Breast epithelium (tissue), 4 donors: Measurements from ENCODE around the gene RAB6D. TPM values are rescaled to one million over a fixed set of nuclear protein-coding genes. Genes with fewer than 3 reads are reported as not detected.
"Not testable (repeated sequence)": the region's sequence is repeated elsewhere in the genome, so short reads cannot be mapped to it uniquely, and the experiment has no call there.

Source experiments
- DNase-seq, 2 donors: peaks; one replicate each; pipeline ENCODE4 v3.0.0-alpha.2; 2019; ENCODE audit warnings: low spot score in 2 of 2
- H3K27ac ChIP-seq, 2 donors: fragments of 200-600 bp; sonication (generic) in 1 of 2; one replicate each; pipeline ENCODE4 v1.5.1; 2016 to 2019; ENCODE audit warnings: mild to moderate bottlenecking in 1 of 2
- H3K27me3 ChIP-seq, 2 donors: fragments of 200-600 bp; sonication (generic) in 1 of 2; one replicate each; pipeline versions ENCODE4 v1.5.1 to v1.6.0; 2017 to 2019; ENCODE audit warnings: control low read depth in 1 of 2, mild to moderate bottlenecking in 1 of 2
- H3K36me3 ChIP-seq: fragments of 200-600 bp; one replicate; pipeline ENCODE4 v1.5.1; 2019
- H3K4me1 ChIP-seq, 2 donors: fragments of 200-600 bp; sonication (generic); one replicate each; pipeline ENCODE4 v1.5.1; 2016 to 2019; ENCODE audit warnings: control low read depth in 1 of 2
- H3K4me3 ChIP-seq, 3 donors: fragments of 200-600 bp; sonication (generic); 1 replicate in 2 of 3; 2 replicates in 1 of 3; pipeline ENCODE4 v1.5.1; 2016 to 2019; ENCODE audit warnings: mild to moderate bottlenecking in 3 of 3, moderate library complexity in 2 of 3
- H3K9me3 ChIP-seq, 2 donors: fragments of 200-600 bp; sonication (generic) in 1 of 2; one replicate each; pipeline ENCODE4 v1.5.1; 2016 to 2019; ENCODE audit warnings: control low read depth in 1 of 2
- POLR2A ChIP-seq: fragments of 450-650 bp; IDR thresholded peaks from one replicate; pipeline ENCODE4 v1.6.1; 2016; ENCODE audit warnings: antibody characterized with exemption, mild to moderate bottlenecking, moderate library complexity
- POLR2AphosphoS5 ChIP-seq, 3 donors: sonication (generic); formaldehyde crosslinking; IDR thresholded peaks; one replicate each; pipeline ENCODE4 v1.6.1; 2017; ENCODE audit warnings: antibody characterized with exemption in 3 of 3
- intact Hi-C: fragments of 100-400 bp; cut with DNase I; formaldehyde crosslinking; loops from one replicate; pipeline ENCODE4 v1.15.1; 2023; ENCODE audit warnings: low total_unique reads
- total RNA-seq, 3 donors: library from RNA; depleted of rRNA; stranded (reverse); fragments of >200 nt; gene quantifications; one replicate each; pipeline ENCODE4 v1.1.0, GENCODE V29; 2016
- TF ChIP-seq, protein P1 (sequence below), 3 donors: fragments of 450-650 bp; IDR thresholded peaks; one replicate each; pipeline ENCODE4 v1.5.1; 2016 to 2017; ENCODE audit warnings: antibody characterized with exemption in 3 of 3, mild to moderate bottlenecking in 3 of 3, moderate library complexity in 3 of 3

Gene RAB6D
- total RNA-seq, 3 donors from 2014 or later: not detected

DNA sequence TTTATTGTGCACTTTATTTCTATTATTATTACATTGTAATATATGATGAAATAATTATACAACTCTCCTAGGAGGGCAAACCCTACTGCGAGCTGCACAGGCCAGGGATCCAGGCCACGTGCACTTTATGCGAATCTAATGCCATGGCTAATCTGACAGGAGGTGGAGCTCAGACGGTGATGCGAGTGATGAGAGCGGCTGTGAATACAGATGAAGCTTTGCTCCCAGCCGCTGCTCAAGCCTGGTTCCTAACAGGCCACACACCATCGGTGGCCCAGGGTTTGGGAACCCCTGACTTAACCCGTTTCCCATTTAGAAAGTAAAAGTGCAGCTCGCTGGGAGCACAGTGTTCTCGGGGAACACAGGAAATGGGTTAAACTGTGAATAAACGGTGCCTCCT, 40.8 kb upstream of the RAB6D start:
- H3K27me3 ChIP-seq: peaks cover 0 to 12% of the 10 kb centered on the region in 2 donors
- TF ChIP-seq, protein P1, sequence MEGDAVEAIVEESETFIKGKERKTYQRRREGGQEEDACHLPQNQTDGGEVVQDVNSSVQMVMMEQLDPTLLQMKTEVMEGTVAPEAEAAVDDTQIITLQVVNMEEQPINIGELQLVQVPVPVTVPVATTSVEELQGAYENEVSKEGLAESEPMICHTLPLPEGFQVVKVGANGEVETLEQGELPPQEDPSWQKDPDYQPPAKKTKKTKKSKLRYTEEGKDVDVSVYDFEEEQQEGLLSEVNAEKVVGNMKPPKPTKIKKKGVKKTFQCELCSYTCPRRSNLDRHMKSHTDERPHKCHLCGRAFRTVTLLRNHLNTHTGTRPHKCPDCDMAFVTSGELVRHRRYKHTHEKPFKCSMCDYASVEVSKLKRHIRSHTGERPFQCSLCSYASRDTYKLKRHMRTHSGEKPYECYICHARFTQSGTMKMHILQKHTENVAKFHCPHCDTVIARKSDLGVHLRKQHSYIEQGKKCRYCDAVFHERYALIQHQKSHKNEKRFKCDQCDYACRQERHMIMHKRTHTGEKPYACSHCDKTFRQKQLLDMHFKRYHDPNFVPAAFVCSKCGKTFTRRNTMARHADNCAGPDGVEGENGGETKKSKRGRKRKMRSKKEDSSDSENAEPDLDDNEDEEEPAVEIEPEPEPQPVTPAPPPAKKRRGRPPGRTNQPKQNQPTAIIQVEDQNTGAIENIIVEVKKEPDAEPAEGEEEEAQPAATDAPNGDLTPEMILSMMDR (IDR thresholded peaks at IDR 0.05): no peak
- no peak for TF ChIP-seq POLR2AphosphoS5 (IDR thresholded peaks at IDR 0.05)
- no peak for TF ChIP-seq POLR2A
- no peaks in the 10 kb centered on the region for H3K36me3 ChIP-seq
- no peaks in the 10 kb centered on the region for H3K9me3 ChIP-seq
- intact Hi-C loops: loop anchor here (5.0 kb wide), 1 partner anchor 993 kb away; no protein-coding TSS in a partner anchor
- no peaks in the 10 kb centered on the region for H3K4me1 ChIP-seq
- DNase-seq: no peak
- H3K27ac ChIP-seq: no peak overlapping the region
- no peak overlapping the region for H3K4me3 ChIP-seq

GRCh38 chr2:131402320-131403039, 38.5 kb upstream of the RAB6D start:
- TF ChIP-seq POLR2AphosphoS5 (IDR thresholded peaks at IDR 0.05) (no peak), POLR2A (no peak)
- TF ChIP-seq, protein P1 (IDR thresholded peaks at IDR 0.05): no peak
- no peak overlapping the region for H3K27ac ChIP-seq
- H3K4me1 ChIP-seq: no peaks in the 10 kb centered on the region
- no peaks in the 10 kb centered on the region for H3K9me3 ChIP-seq
- H3K36me3 ChIP-seq: no peaks in the 10 kb centered on the region
- H3K27me3 ChIP-seq: peaks cover 0 to 9% of the 10 kb centered on the region in 2 donors
- no peak for DNase-seq
- H3K4me3 ChIP-seq: no peak overlapping the region
- intact Hi-C loops: loop anchor here (5.0 kb wide), 1 partner anchor 995 kb away; no protein-coding TSS in a partner anchor

DNA sequence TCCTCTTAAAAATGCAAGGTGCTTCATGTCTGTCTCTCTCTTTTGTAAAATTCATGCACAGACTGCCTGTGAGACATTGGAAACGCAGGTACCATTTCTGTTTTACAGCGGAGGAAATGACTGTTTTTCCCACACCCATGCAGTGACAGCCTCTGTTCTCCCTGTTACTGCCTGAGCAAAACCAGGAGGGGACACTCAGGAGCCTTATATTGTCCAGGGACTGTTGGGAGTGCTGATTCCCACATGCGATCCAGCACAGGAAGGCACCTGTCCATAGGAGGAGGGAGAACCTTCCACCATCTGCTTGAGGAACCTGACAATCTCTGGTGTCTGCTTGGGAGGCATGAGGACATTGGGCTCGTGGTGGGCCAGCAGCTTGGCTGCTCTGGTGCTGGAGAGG, 36.9 kb upstream of the RAB6D start:
- DNase-seq: no peak
- TF ChIP-seq, protein P1 (IDR thresholded peaks at IDR 0.05): no peak
- no peak for TF ChIP-seq POLR2A
- Histone ChIP-seq H3K36me3 (no peaks in the 10 kb centered on the region), H3K27ac (no peak overlapping the region), H3K4me3 (no peak overlapping the region), H3K27me3 (peaks cover 0 to 5% of the 10 kb centered on the region in 2 donors), H3K9me3 (no peaks in the 10 kb centered on the region), H3K4me1 (no peaks in the 10 kb centered on the region)
- intact Hi-C loops: loop anchor here (5.0 kb wide), 1 partner anchor 996 kb away; no protein-coding TSS in a partner anchor

- not testable (repeated sequence) for H3K27ac ChIP-seq, H3K27me3 ChIP-seq, H3K4me3 ChIP-seq, H3K36me3 ChIP-seq, H3K4me1 ChIP-seq, H3K9me3 ChIP-seq, DNase-seq
- intact Hi-C loops: loop anchor here (5.0 kb wide), 1 partner anchor 997 kb away; no protein-coding TSS in a partner anchor
These were observed 36.5 kb upstream of the RAB6D start for GRCh38 chr2:131400441-131400840.

DNA sequence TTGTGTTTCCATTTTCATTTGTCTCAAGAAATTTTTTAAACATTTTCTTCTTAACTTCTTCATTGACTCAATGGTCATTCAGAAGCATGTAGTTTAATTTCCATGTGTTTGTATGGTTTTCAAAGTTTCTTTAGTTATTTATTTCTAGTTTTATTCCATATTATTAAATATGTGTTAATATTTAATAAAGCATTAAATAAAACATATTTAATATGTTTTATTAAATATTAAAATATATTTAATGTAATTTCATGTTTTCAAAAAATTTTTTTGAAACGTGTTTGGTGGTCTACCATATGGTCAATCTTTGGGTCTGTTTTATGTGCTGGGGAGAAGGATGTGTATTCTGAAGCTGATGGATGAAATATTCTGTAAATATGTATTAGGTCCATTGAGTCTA, 32.2 kb upstream of the RAB6D start:
- DNase-seq, H3K4me1 ChIP-seq, H3K27ac ChIP-seq, H3K27me3 ChIP-seq, intact Hi-C loops, H3K36me3 ChIP-seq, H3K4me3 ChIP-seq, H3K9me3 ChIP-seq: not testable (repeated sequence)

GRCh38 chr2:131395024-131395645, 31.2 kb upstream of the RAB6D start:
- H3K27ac ChIP-seq, H3K27me3 ChIP-seq, H3K4me1 ChIP-seq, H3K36me3 ChIP-seq, intact Hi-C loops, H3K9me3 ChIP-seq, DNase-seq: not testable (repeated sequence)
- peak overlapping the region in 2 of 3 donors; percentile 16 to 39 for H3K4me3 ChIP-seq
